SU-DHL-6 (cell line): Measurements from ENCODE around the gene TMEM79.

ENCODE experiments used
- CTCF ChIP-seq: fragments of 200-600 bp; sonication (generic); IDR thresholded peaks from one replicate; pipeline ENCODE4 v1.5.1; 2017; ENCODE audit warnings: antibody characterized with exemption, mild to moderate bottlenecking, low read length, moderate library complexity; ENCODE audit not compliant: insufficient read depth, poor library complexity, severe bottlenecking
- EZH2phosphoT487 ChIP-seq: fragments of 200-600 bp; sonication (generic), shearing (Covaris generic); conservative IDR thresholded peaks from 2 replicates; pipeline ENCODE4 v1.6.1; 2018; ENCODE audit warnings: mild to moderate bottlenecking, antibody characterized with exemption, low read length, moderate library complexity, mixed read lengths

- TF ChIP-seq EZH2phosphoT487 (no peak), CTCF (no peak)
These were observed 53.7 kb downstream of the TMEM79 start for GRCh38 chr1:156337888-156338179.
